ENCODE measurements around the gene SCMH1. TPM values are rescaled to one million over a fixed set of nuclear protein-coding genes. Genes with fewer than 3 reads are reported as not detected.
A peak's percentile ranks its signal among the peaks of the same experiment; 100 is the strongest.

The SCMH1 gene
- total RNA-seq (10 to 100 TPM in 1 of 2 donors, 1 to 10 TPM in 1; 9.6 to 12.8 TPM), polyA plus RNA-seq (10 to 100 TPM in 1 of 2 donors, 1 to 10 TPM in 1; 6.6 to 11.4 TPM)

DNA sequence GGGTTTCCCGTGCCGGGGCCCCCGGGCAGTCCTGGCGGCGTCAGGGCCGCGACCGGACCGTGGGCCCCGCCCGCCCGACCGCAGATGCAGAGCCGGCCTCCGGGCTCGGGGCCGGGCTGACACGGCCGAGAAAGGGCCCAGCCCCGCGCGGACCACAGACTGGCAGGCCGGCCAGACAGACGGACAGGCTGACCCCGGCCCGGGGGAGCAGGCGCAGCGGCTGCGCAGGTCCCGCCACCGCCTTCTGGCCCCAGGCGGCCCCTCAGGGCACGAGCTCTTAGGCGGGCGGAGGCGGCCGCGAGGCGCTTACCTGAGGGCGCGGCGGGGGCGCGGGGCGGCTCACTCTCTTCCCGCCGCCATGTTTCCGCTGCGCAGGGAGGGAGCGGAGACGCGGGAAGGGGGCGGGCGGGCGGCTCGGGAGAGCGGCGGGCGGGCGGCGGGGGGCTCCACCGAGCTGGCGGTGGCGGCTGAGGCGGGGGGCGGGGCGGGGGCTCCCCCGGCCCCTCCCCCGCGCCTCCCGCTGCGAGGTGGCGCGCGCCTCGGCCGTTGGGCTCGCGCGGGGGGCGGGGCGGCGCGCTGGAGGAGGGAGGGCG is at the start of gene SCMH1:
Gene SCMH1, minus strand, starts transcription at position 558 of the 593 bp plus-strand sequence. CDS start 56,173 bp downstream, outside the sequence.
- H3K27ac ChIP-seq (ENCODE audit: low read depth in 1 of 2, low read length in 2 of 2) = peak within 1 kb of the TSS; percentile 90 to 91
- H3K36me3 ChIP-seq (ENCODE audit: control insufficient read depth in 4 of 4, insufficient read depth in 3 of 4, low read depth in 1 of 4, low read length in 3 of 4) = no peaks in the 10 kb centered on the region
- peak; percentile 56 for DNase-seq (ENCODE audit: low spot score)
- H3K4me1 ChIP-seq (ENCODE audit: control insufficient read depth in 4 of 4, insufficient read depth in 4 of 4, low read length in 3 of 4) = peaks cover 3 to 30% (median 14%) of the 10 kb centered on the region in 4 donors
- WGBS = under 1% methylated on average over 84 of the region's 85 CpGs
- no peaks in the 10 kb centered on the region for H3K27me3 ChIP-seq (ENCODE audit: control insufficient read depth in 4 of 4, insufficient read depth in 4 of 4, low read length in 3 of 4)
- H3K4me3 ChIP-seq (ENCODE audit: low read depth in 1 of 3, low read length in 3 of 3) = peak within 1 kb of the TSS; percentile 68 to 98 (median 69)
- H3K9me3 ChIP-seq (ENCODE audit: control insufficient read depth in 4 of 4, low read length in 3 of 4) = no peaks in the 10 kb centered on the region
- H3K9ac ChIP-seq (ENCODE audit: low read depth in 1 of 2, low read length in 2 of 2) = peak within 1 kb of the TSS; percentile 77
- TF ChIP-seq ZBTB33 (IDR thresholded peaks at IDR 0.05) (no peak), RAD21 (IDR thresholded peaks at IDR 0.05) (no peak), EGR1 (IDR thresholded peaks at IDR 0.05; ENCODE audit: low read depth in 2 of 2) (no peak), REST (IDR thresholded peaks at IDR 0.05) (no peak), HNF4G (IDR thresholded peaks at IDR 0.05) (no peak), FOXA2 (IDR thresholded peaks at IDR 0.05) (no peak), RXRA (IDR thresholded peaks at IDR 0.05) (no peak), FOXA1 (IDR thresholded peaks at IDR 0.05) (no peak), GABPA (IDR thresholded peaks at IDR 0.05 in 1 of 2, conservative IDR thresholded peaks at IDR 0.05 in 1 of 2) (no peak), NR2F2 (IDR thresholded peaks at IDR 0.05) (no peak), JUND (IDR thresholded peaks at IDR 0.05) (no peak), YY1 (IDR thresholded peaks at IDR 0.05) (no peak), TAF1 (conservative IDR thresholded peaks at IDR 0.05) (no peak), HNF4A (conservative IDR thresholded peaks at IDR 0.05) (no peak), ATF3 (IDR thresholded peaks at IDR 0.05) (no peak), SP1 (IDR thresholded peaks at IDR 0.05) (no peak)
- TF ChIP-seq, protein P1, sequence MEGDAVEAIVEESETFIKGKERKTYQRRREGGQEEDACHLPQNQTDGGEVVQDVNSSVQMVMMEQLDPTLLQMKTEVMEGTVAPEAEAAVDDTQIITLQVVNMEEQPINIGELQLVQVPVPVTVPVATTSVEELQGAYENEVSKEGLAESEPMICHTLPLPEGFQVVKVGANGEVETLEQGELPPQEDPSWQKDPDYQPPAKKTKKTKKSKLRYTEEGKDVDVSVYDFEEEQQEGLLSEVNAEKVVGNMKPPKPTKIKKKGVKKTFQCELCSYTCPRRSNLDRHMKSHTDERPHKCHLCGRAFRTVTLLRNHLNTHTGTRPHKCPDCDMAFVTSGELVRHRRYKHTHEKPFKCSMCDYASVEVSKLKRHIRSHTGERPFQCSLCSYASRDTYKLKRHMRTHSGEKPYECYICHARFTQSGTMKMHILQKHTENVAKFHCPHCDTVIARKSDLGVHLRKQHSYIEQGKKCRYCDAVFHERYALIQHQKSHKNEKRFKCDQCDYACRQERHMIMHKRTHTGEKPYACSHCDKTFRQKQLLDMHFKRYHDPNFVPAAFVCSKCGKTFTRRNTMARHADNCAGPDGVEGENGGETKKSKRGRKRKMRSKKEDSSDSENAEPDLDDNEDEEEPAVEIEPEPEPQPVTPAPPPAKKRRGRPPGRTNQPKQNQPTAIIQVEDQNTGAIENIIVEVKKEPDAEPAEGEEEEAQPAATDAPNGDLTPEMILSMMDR (IDR thresholded peaks at IDR 0.05; ENCODE audit: low read depth, low read length, missing input control) = no peak
- TF ChIP-seq, protein P2, sequence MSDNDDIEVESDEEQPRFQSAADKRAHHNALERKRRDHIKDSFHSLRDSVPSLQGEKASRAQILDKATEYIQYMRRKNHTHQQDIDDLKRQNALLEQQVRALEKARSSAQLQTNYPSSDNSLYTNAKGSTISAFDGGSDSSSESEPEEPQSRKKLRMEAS (IDR thresholded peaks at IDR 0.05) = no peak
